Loucy (cell line): ENCODE data around the gene PIAS2.

Experiments used
- EZH2phosphoT487 ChIP-seq: fragments of 200-600 bp; IDR thresholded peaks from 2 replicates; pipeline ENCODE4 v1.6.1; 2018; ENCODE audit warnings: antibody characterized with exemption, mild to moderate bottlenecking, moderate library complexity, borderline replicate concordance
- TF ChIP-seq, protein P1 (sequence below): fragments of 200-600 bp; sonication (generic); conservative IDR thresholded peaks from 2 replicates; pipeline ENCODE4 v1.5.1; 2014; ENCODE audit warnings: mild to moderate bottlenecking, antibody characterized with exemption, low read length

- TF ChIP-seq, protein P1, sequence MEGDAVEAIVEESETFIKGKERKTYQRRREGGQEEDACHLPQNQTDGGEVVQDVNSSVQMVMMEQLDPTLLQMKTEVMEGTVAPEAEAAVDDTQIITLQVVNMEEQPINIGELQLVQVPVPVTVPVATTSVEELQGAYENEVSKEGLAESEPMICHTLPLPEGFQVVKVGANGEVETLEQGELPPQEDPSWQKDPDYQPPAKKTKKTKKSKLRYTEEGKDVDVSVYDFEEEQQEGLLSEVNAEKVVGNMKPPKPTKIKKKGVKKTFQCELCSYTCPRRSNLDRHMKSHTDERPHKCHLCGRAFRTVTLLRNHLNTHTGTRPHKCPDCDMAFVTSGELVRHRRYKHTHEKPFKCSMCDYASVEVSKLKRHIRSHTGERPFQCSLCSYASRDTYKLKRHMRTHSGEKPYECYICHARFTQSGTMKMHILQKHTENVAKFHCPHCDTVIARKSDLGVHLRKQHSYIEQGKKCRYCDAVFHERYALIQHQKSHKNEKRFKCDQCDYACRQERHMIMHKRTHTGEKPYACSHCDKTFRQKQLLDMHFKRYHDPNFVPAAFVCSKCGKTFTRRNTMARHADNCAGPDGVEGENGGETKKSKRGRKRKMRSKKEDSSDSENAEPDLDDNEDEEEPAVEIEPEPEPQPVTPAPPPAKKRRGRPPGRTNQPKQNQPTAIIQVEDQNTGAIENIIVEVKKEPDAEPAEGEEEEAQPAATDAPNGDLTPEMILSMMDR = no peak
- no peak for TF ChIP-seq EZH2phosphoT487
These were observed 35.9 kb upstream of the PIAS2 start for GRCh38 chr18:46953195-46953594.
